ENCODE data around the gene KRTAP24-1. TPM values are rescaled to one million over a fixed set of nuclear protein-coding genes. Genes with fewer than 3 reads are reported as not detected.
A peak's percentile ranks its signal among the peaks of the same experiment; 100 is the strongest.

Gene KRTAP24-1
- total and polyA plus RNA-seq, 12 donors = not detected

GRCh38 chr21:30271611-30272010, 11.1 kb downstream of the KRTAP24-1 start:
- H3K27me3 ChIP-seq = no peaks in the 10 kb centered on the region
- peaks cover 0 to 6% (median 0%) of the 10 kb centered on the region in 11 donors for H3K9me3 ChIP-seq
- no peak for DNase-seq
- H3K4me3 ChIP-seq = no peak overlapping the region
- H3K36me3 ChIP-seq = no peaks in the 10 kb centered on the region
- TF ChIP-seq CTCF (IDR thresholded peaks at IDR 0.05) = no peak
- WGBS, 2 donors = 85 to 89% methylated on average over 1 of the region's 1 CpG
- no peaks in the 10 kb centered on the region for H3K4me1 ChIP-seq
- no peak for ATAC-seq
- no peak overlapping the region for H3K27ac ChIP-seq
- intact Hi-C loops (cut with DNase I) = no loop called here

DNA sequence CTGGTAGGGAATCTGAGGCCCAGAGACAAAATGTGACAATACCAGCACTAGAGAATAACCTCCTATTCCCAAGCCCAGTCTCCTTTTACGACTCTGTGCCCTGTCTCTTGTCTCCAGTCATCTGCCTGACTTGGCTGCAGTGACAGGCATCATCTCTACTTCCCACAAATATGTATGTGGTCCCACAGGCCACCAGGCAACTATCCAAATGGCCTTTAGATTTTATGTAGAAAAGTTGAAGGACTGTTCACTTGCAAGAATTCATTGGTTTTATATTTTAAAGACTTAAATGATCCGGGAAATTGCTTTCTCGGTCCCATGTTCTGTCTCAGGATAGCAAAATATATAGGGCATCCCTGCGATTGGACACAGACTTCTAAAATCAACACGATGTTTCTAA, 11.6 kb downstream of the KRTAP24-1 start:
- intact Hi-C loops (cut with DNase I) = no loop called here
- no peak for TF ChIP-seq CTCF (IDR thresholded peaks at IDR 0.05)
- no peaks in the 10 kb centered on the region for H3K4me1 ChIP-seq
- H3K9me3 ChIP-seq = peaks cover 0 to 11% (median 0%) of the 10 kb centered on the region in 11 donors
- no peaks in the 10 kb centered on the region for H3K36me3 ChIP-seq
- no peak for ATAC-seq
- WGBS, 2 donors = 71 to 72% methylated on average over 5 of the region's 5 CpGs
- H3K27ac ChIP-seq = no peak overlapping the region
- no peak for DNase-seq
- H3K4me3 ChIP-seq = no peak overlapping the region
- H3K27me3 ChIP-seq = no peaks in the 10 kb centered on the region

DNA sequence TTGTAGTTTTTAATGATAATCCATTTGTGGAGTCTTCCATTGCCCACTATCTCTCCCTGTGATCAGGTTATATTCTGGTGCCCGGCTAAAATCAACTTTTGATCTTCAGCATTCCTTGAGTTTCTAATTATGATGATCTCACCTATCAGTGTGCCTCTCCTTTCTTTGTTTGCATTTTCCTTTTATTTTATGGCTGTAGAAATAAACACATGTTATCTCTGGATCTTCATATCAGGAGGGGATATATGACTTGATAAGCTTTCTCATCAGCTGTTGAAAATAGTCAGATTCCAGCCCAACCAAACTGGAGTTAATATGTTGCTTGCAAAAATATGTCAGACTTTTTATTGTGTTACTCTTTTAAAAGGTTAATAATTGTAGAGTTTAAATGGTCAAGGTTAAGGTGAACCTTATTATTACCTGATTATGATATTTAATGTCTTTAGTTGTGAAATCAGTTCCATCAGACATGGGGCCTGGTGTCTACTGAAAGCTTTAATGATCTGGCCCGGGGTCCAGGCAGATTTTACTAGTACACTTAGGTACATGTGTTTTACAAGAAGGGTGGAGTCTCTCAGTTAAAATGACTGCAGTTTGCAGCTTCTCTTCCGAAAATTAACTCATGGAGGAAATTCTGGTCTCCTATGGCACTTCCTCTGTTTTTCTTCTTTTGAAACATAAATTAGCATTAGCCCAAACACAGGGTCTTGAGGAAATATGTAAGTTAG, 12.8 kb downstream of the KRTAP24-1 start:
- ATAC-seq = no peak
- Histone ChIP-seq H3K27me3 (no peaks in the 10 kb centered on the region), H3K27ac (no peak overlapping the region), H3K9me3 (peaks cover 0 to 23% (median 0%) of the 10 kb centered on the region in 11 donors), H3K4me1 (no peaks in the 10 kb centered on the region), H3K36me3 (no peaks in the 10 kb centered on the region), H3K4me3 (no peak overlapping the region)
- intact Hi-C loops (cut with DNase I) = loop anchor here in 1 of 10 donors (10.0 kb wide), 1 partner anchor 195 kb away; no protein-coding TSS in a partner anchor
- WGBS, 2 donors = 70 to 82% methylated on average over 3 of the region's 3 CpGs
- no peak for TF ChIP-seq CTCF (IDR thresholded peaks at IDR 0.05)
- no peak for DNase-seq

- ATAC-seq (no peak), DNase-seq (no peak)
- H3K4me1 ChIP-seq = no peaks in the 10 kb centered on the region
- H3K9me3 ChIP-seq = peaks cover 0 to 28% (median 0%) of the 10 kb centered on the region in 11 donors
- H3K27me3 ChIP-seq = no peaks in the 10 kb centered on the region
- intact Hi-C loops (cut with DNase I) = loop anchor here in 1 of 10 donors (10.0 kb wide), 1 partner anchor 194 kb away; no protein-coding TSS in a partner anchor
- peak in 2 of 9 donors; percentile 7 to 16 for TF ChIP-seq CTCF (IDR thresholded peaks at IDR 0.05)
- H3K36me3 ChIP-seq = no peaks in the 10 kb centered on the region
- 60 to 61% methylated on average over 5 of the region's 5 CpGs for WGBS, 2 donors
- H3K4me3 ChIP-seq = no peak overlapping the region
- no peak overlapping the region for H3K27ac ChIP-seq
These were observed 14.0 kb downstream of the KRTAP24-1 start for GRCh38 chr21:30268608-30269197.
